Nephron (organoid): ENCODE measurements around the gene UBFD1.

Experiments
- H3K27ac Mint-ChIP-seq, 3 experiments: 2 replicates each; pipeline ENCODE4 v1.8.0; 2020; ENCODE audit warnings: mixed read lengths in 3 of 3, mild to moderate bottlenecking in 2 of 3, moderate library complexity in 1 of 3
- H3K27me3 Mint-ChIP-seq: 2 replicates; pipeline ENCODE4 v1.8.0; 2021; ENCODE audit warnings: low read depth, mild to moderate bottlenecking, moderate library complexity, mixed read lengths
- H3K36me3 Mint-ChIP-seq: 2 replicates; pipeline ENCODE4 v1.8.0; 2020; ENCODE audit warnings: low read depth, mixed read lengths
- H3K4me1 Mint-ChIP-seq: 2 replicates; pipeline ENCODE4 v1.8.0; 2020; ENCODE audit warnings: mixed read lengths
- H3K4me3 Mint-ChIP-seq, 3 experiments: 2 replicates each; pipeline ENCODE4 v1.8.0; 2020; ENCODE audit warnings: mild to moderate bottlenecking in 3 of 3, mixed read lengths in 3 of 3, moderate library complexity in 2 of 3
- H3K9me3 Mint-ChIP-seq: 2 replicates; pipeline ENCODE4 v1.8.0; 2020; ENCODE audit warnings: mixed read lengths
- CTCF ChIP-seq, 3 experiments: fragments of 200-600 bp; sonication (generic); IDR thresholded peaks; one replicate each; pipeline ENCODE4 v1.5.0; 2021; ENCODE audit warnings: antibody characterized with exemption in 3 of 3; ENCODE audit not compliant: unreplicated experiment in 3 of 3

UBFD1 gene

DNA sequence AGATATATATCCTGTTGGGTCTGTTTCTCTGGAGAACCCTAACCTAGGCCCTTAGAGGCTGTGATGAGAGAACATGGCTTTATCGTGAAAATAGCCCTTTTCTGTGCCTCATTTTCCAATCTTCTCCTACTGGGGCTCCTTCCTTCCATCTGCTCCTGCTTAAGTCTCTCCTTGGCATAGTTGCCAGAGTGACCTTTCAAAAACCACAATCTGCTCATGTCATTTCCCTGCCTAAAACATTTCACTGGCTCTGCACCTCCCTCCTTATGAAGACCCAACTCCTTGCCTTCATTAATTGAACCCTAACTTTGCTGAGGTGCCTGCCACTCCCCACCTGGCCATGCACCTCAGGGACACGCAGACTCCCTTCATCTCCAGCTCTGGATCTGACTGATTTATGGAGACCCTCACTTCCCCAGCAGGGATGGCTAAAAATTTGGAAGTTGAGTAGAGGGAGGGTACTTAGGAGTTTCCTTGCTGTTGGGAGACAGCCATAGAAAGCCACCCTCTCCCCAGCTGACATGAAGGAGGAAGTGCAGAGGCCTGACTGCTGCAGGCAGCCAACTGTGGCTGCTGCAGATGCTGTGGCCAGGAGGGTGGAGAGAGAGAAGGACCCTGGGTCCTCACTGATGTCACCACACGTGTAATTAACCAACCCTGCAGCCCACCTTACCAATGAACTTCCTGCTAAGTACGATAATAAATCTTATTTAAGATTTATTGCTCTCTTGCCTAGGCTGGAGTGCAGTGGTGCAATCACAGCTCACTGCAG lies 41.0 kb upstream of the UBFD1 start:
- no peaks in the 10 kb centered on the region for H3K27me3 Mint-ChIP-seq
- no peaks in the 10 kb centered on the region for H3K9me3 Mint-ChIP-seq
- H3K36me3 Mint-ChIP-seq, result peaks cover 25% of the 10 kb centered on the region
- peaks cover 4% of the 10 kb centered on the region for H3K4me1 Mint-ChIP-seq
- no peak overlapping the region for H3K27ac Mint-ChIP-seq
- TF ChIP-seq CTCF (IDR thresholded peaks at IDR 0.05; ENCODE audit: unreplicated experiment in 3 of 3), result no peak
- no peak overlapping the region for H3K4me3 Mint-ChIP-seq

DNA sequence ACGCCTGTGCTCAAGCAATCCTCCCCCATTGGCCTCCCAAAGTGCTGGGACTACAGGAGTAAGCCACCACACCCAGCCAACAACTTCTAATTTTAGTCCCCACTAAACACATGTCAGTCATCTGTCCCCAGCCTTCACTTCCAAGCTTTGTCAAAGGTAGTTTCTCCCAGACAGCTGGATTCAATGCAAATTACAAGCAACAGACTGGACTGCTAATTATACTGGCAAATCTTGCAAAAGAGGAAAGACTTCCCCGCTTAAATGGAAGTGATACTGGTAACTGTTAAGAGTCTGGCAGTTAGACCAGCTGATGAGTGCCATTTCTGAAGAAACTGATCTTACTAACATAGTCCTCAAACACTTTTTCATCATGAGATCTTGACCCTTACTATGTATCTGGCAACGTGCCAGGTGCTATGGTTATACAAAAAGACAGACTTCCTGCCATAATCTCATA lies 39.1 kb upstream of the UBFD1 start:
- Mint-ChIP-seq H3K27ac (peak overlapping the region in 1 of 3 experiments; percentile 12), H3K27me3 (no peaks in the 10 kb centered on the region), H3K9me3 (no peaks in the 10 kb centered on the region), H3K4me3 (no peak overlapping the region), H3K36me3 (peaks cover 43% of the 10 kb centered on the region), H3K4me1 (peaks cover 4% of the 10 kb centered on the region)
- no peak for TF ChIP-seq CTCF (IDR thresholded peaks at IDR 0.05; ENCODE audit: unreplicated experiment in 3 of 3)

- Mint-ChIP-seq H3K27me3 (no peaks in the 10 kb centered on the region), H3K27ac (no peak overlapping the region), H3K36me3 (peaks cover 51% of the 10 kb centered on the region), H3K4me1 (peaks cover 4% of the 10 kb centered on the region), H3K9me3 (no peaks in the 10 kb centered on the region), H3K4me3 (no peak overlapping the region)
- no peak for TF ChIP-seq CTCF (IDR thresholded peaks at IDR 0.05; ENCODE audit: unreplicated experiment in 3 of 3)
Measured at GRCh38 chr16:23519282-23519681, 38.2 kb upstream of the UBFD1 start.

- Mint-ChIP-seq H3K4me1 (peaks cover 4% of the 10 kb centered on the region), H3K4me3 (no peak overlapping the region), H3K27me3 (no peaks in the 10 kb centered on the region), H3K9me3 (no peaks in the 10 kb centered on the region), H3K36me3 (peaks cover 54% of the 10 kb centered on the region), H3K27ac (no peak overlapping the region)
- no peak for TF ChIP-seq CTCF (IDR thresholded peaks at IDR 0.05; ENCODE audit: unreplicated experiment in 3 of 3)
Measured at GRCh38 chr16:23520500-23520899, 37.0 kb upstream of the UBFD1 start.

GRCh38 chr16:23521037-23521743 lies 36.3 kb upstream of the UBFD1 start:
- peaks cover 4% of the 10 kb centered on the region for H3K4me1 Mint-ChIP-seq
- H3K27ac Mint-ChIP-seq, result no peak overlapping the region
- no peaks in the 10 kb centered on the region for H3K27me3 Mint-ChIP-seq
- TF ChIP-seq CTCF (IDR thresholded peaks at IDR 0.05; ENCODE audit: unreplicated experiment in 3 of 3), result no peak
- H3K9me3 Mint-ChIP-seq, result no peaks in the 10 kb centered on the region
- peaks cover 54% of the 10 kb centered on the region for H3K36me3 Mint-ChIP-seq
- no peak overlapping the region for H3K4me3 Mint-ChIP-seq
